Astrocyte of the hippocampus (primary cell): ENCODE results near the gene SYCE3.
A peak's percentile ranks its signal among the peaks of the same experiment; 100 is the strongest.

ENCODE experiments used
- DNase-seq: peaks from one replicate; pipeline ENCODE4 v3.0.0; 2011; ENCODE audit warnings: low read depth, low spot score

SYCE3 gene

DNA sequence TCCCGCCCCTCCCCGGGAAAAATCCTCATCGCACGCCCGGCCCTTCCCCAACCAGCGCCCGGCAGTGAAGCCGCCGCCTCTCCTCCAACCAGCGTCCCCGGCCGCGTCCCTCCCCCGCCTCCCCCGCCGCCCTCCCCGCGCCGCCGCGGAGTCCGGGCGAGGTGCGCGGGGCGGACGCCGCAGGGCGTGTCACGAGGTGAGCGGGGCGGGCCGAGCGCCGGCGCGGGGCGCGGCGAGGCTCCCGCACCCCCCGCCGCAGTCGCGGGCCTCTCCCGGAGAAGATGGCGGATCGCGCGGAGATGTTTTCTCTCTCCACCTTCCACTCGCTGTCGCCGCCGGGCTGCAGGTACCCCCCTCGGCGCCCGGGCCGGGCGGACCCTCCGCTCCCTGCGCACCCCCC is 37.8 kb upstream of the SYCE3 start, which contains the start of gene MAPK8IP2:
Gene MAPK8IP2, plus strand, starts transcription at position 256 of the 400 bp plus-strand sequence. Its CDS starts 26 bp downstream, at position 282.
- DNase-seq: no peak

DNA sequence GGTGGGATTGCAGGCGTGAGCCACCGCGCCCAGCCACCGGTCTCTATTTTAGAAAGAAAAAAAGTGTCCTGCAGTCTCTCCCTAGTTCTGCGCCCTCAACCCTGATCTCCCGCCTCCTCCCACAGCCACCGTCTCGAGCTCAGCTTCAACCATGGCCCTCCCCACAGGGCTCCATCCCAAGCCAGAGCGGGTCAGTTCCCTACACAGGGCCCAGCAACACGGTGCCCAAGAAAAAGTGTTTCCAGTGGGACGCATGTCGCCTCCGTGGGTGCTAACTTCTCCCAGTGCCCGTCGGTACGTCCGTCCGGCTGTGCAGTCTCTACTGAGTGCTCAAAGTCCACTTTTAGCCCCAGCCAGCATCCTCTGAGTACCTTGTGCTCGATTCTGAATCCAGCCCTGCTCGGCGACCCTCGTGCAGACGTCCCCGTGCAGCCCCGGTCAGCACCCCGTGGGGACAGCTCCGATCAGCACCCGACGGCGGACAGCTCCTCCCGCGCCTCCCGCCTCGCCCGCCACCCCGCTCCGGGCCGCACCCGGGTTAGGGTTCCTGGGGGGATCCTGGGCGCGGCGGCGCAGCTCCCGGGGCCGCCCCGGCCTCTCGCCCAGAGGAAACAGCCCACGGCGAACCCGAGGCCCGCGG is 37.2 kb upstream of the SYCE3 start:
- peak; percentile 78 for DNase-seq

DNA sequence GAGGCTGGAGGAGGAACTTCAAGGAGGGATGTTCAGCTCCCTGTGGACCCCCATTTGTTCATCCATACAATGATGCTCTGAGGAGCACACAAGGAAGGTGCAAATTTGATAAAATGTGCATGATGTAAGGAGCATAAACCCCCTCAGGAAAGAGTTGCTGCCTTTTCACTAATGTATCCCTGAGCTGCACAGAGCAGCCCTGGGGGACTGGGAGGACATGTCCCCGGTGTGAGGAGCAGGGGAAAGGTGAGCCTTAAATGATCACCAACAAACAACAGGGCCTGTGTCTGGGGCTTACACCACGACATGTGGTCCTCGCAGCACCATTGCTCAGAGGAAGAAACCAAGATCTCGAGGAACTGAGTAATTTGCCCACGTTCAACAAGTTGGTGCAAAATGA is 34.4 kb upstream of the SYCE3 start:
- DNase-seq: no peak

DNA sequence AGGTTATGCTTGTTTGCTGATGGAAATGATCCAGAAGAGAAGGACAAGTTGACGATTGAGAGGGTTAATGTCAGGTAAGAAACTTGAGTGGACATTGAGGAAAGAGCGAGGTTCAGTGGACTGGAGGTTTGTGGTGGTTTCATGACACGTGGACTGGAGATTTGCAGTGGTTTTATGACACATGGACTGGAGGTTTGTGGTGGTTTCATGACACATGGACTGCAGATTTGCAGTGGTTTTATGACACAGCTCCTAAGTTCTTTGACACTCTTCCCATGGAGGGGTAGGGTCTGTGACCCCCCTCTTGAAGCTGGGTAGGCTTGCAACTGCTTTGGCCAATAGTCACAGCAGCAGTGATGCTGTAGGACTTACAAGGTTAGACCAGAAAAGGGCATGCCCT is 32.5 kb upstream of the SYCE3 start:
- no peak for DNase-seq

DNA sequence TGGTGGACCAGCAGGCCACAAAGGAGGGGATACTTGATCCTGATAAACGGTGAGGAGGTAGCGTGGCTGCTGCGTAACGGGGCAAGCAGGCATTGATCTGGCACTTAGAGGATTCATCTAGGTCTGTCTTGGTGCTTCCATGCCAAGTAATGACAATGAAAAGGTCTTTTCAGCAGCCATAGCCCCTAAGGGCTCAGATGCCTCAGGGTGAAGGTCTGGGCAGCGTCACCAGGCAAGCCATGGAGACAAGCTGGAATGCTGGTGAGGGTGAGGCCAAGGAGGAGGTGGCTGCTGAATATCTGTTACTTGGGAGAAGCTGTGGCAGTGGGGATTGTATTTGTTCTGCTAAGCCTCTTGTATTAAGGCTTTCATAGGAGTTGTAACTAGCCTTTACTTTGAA is 24.7 kb upstream of the SYCE3 start:
- no peak for DNase-seq

DNA sequence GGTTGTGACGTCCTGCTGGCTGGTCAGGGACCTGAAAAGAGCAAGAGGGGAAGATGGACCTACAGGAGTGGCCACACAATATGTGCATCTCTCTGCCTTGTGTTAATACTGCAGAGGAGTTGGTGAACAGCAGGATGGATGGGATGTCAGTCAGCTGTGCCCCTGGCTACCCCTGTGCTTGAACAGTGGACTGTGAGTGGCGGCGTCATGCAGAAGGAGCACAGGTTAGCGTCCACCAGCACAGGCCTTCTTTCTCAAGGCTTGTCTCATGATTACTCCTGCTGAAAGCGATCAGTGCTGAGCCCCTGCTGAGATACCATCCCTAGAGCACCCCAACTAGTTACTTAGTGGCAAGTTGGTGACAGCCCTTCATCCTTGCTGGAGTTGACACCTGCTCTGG is 23.7 kb upstream of the SYCE3 start:
- no peak for DNase-seq

DNA sequence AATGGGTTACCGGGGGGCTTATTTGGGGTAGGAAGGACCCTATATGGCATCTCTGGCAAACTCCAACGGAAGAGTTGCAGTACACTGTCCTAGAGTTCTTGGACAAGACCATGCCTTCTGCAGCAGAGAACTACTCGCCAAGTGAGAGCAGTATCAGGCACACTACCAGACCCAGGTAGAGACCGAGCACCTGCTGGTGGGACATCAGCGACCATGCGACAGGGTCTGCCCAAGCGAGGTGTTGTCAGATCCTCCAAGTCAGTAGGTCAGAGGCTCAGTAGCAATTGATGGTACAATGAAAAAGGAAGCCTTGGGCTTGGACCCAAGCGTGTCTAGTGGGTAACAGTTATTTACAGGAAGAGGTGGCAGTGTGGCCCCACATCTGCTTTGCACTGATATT is 23.1 kb upstream of the SYCE3 start:
- no peak for DNase-seq

DNA sequence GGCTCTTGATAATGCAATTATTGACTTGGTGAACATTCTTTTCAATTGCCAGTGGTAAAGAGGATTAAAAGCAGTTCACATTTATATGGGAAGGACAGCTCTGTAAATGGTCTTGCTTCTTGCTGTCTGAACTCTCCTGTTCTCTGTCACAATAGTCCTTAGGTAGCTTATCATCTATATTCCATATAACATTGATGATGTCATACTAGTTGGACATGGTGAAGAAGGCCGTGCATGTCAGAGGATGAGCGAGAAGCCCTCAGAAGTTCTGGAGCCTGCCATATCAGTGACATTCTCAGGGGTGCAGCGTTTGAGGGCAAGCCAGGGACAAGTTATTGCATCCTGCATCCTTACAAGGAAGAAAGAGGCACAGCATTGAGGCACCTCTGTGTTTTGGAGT is 22.5 kb upstream of the SYCE3 start:
- no peak for DNase-seq

DNA sequence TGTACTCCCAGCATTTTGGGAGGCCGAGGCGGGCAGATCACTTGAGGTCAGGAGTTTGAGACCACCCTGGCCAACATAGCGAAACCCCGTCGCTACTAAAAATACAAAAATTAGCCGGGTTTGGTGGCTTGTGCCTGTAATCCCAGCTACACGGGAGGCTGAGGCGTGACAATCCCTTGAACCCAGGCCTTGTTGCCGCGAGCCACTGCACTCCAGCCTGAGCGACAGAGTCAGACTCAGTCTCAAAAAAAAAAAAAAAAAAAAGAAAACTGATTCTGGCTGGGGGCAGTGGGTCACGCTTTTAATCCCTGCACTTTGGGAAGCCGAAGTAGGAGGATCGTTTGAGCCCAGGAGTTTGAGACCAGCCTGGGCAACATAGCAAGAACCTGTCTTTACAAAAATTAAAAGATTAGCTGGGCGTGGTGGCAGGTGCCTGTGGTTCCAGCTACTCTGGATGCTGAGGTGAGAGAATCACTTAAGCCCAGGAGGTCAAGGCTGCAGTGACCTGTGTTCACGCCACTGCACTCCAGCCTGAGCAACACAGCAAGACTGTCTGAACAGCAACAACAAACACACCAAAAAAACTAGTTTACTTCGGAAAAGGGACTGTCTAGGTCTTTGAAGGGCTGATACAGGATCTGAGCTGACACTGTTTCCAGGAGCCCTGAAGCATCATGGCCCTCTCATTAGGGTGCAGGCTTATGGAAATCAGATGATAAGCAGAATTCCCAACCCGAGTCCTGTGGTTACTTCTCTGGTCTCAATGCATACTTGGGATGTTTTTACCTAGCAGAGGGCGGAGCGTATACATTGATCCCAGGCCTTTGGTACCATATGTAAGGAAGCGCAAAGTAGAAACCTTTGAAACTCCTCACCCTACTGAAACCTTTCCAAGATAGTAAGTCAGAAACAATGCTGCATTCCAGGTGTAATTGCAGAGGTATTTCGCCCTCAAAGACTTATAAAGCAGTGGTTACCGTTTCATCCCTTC is 21.7 kb upstream of the SYCE3 start:
- DNase-seq: no peak

DNA sequence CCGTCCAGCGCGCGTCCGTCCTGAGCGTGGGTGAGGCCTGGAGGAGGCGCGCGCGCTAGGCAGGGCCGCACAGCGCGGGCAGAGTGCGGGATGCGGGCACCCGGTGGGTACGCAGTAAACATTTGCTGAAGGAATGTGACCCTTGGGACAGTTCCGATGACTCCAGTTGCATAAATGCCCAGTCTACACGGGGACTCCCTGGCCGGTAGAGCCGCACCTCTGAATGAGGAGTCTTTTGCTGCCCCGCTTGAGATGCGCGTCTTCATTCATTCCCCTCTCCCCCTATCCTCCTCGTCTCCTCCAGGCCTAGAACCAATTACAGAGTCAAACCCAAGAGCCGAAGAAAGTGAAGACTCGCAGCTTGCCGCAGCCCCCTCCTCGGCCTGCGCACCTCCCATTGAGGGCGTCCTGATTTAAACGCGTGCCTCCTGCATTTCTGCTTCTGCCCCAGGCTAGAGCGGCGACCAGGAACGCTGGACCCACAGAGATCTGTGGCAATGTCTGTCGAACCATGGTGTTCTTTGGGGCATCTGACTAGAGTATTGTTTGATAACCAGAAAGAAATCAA is 20.7 kb upstream of the SYCE3 start:
- DNase-seq: no peak

DNA sequence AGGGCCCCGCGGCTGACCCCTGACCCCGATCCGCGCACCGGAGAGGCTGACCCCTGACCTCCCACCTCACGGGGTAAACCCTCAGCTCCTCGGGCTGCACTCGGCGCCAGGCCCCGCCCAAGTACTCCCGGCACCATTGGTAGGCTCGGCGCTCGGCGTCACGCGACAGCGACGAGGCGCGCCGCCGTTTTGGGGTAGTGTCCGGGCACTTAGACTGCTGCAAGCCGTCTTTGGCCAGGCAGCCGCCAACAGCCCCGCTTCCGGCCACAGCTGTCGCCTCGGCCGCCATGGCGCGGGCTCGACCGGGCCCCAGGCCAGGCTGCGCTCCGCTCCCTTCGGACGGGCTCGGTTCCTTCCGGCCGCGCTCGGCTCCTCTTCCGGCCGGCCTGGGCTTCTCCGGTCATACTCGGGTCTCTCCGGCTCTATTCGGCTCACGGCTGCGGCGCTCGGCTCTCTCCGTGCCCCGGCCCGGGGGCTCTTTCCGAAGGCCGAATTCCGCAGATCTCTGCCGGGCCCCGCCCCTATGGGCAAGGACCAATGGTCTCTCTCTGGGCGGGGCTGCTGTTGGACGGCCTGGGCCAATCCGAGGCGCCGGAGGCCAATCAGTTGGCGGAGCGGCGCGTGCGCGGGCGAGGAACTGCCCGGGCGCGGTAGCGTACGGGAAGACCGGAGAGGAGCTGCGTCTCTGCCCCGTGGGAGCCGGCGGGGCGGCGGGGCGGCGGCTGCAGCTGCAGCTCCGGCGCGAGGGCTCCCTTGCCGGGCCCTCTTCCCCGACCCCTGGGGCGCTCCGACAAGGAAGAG is 20.0 kb upstream of the SYCE3 start, which contains the start of gene CHKB:
Gene CHKB, minus strand, starts transcription at position 357 of the 801 bp plus-strand sequence. Its CDS starts 68 bp downstream, at position 289.
- DNase-seq: peak; percentile 99

DNA sequence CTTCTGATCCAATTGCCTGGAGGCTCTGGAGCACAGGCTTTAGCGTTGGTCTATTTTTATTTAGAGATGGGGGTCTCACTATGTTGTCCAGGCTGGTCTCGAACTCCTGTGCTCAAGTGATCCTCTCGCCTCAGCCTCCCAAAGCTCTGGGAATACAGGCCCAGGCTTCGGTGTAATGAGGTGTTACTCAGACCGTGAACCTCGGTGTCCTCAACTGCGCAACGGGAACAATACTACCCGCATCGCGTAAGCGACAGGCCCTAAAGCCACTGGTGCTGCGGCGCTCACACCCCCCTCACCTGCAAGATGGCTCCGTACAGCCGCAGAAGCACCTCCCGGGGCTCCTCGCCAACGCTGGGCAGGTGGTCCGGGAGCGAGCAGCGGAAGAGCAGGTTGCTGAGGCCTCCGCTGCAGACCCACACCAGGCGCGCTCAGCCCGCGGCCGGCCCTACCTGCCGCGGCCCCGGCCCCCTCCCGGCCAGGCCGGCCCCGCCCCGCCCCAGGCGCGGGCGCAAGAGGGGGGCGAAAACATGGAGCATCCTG is 19.3 kb upstream of the SYCE3 start:
- DNase-seq: no peak

DNA sequence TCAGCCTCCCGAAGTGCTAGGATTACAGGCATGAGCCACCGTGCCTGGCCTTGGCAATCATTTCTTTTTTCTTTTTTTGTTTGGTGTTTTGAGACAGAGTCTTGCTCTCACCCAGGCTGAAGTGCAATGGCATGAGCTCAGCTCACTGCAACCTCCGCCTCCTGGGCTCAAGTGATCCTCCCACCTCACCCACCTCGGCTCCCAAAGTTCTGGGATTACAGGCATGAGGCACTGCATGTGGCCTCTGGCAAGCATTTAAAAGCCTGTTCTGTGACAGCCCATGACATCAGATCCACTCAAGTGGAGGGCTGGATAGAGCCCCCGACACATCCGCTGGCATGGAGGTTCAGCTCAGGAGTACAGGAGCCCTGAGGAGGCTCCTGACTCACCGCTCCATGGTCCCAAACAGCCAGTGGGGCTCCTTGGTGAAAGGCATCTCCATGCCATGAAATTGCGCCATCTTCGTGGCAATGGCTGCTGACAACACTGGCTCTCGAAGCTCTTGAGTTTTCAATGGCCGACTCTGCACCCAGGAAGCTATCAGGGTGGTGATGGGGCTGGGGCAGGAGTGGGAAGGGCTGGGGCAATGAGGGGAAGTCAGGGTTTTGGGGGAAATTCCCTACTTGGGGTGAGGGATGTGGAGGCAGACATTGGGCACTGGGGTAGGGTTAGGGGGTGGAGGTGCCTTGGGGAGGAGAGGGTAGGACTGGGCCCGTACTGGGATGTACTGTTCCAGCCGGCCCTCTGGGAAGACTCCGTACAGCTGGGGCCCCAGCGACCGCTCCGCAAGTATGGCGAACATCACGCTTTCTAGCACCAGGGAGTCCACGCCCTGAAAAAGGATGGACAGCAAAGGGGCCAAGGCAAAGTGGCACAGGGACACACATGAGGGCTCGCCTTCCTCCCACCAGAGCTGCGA is 18.6 kb upstream of the SYCE3 start:
- no peak for DNase-seq

DNA sequence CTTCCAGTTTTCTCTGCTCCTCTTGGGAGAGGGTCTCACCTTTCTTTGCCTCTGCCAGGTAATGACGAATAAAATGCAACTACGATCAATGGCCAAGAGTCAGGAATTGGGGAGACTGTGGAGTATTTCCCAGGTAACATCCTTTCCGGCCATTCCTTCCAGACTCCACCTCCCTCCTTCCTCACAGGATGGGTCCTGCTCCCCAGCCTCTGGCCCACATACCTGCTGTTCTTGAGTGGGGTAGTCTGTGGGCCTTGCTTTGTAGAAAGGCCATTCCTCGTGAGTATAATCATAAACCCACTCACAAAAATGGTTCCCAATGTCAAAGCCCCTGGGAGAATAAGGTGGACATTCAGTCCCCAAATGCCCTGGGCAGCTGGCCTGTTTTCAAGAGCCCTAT is 17.0 kb upstream of the SYCE3 start:
- DNase-seq: no peak

DNA sequence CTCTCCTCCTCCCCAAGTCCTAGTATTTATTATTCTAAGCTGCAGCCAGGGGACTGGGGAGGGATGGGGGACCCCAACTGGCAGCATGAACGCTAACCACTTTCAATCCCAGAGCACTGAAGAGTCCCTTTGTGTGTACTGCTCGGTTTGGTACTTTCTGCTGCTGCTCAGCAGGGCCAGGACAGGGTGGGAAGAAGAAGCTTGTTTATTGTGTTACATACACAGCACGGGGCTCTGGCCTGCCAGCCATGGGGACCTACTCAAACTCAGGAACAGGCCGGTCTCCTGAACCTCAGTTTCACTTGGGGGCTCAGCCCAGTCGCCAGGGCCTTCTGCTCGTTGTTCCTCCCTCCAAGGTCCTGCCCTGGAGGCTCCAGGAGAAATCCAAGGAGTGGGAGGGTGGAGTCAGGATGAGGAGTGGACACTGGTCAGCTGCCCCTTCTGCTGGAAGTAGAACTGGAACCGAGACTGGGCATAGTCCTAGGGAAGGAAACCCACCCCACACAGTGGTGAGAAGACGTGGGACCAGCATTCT is 16.1 kb upstream of the SYCE3 start:
- DNase-seq: no peak

DNA sequence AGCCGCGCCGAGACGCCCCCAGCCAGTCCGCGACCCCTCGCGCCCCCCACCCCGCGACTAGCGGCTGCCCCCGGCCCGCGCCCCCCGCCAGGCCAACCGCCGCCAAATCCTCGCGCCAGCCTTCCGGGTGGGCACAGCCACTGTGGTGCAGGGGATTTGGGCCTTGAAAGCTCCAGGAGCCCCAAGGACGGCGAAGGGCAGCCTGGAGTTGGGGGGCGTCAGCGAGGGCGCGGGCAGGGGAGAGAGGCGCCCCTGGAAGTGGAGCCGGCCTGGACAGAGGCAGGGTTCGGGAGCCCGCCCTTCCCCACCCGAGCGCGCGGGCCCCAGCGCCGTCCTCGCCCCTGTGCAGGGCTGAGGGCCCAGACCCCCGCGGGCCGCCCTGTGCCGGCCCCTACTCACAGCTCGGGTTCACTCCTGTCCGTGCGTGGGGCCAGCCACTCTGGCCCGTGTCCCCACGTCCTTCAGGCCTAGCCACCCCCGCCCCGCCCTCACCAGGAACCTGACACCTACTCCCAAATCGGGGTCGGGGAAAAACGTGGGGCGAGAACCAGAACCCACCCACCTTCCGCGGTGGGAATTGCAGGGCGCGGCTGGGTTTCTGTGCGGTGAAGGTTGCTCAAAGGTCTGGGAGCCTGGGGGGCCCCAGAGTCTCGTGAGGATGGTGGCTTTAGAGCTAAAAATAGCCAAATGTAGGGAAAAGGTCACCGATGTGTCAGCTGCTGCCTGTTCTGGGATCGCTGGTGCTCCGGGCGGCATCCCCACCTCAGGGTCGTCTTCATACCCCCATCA is 15.5 kb upstream of the SYCE3 start, which contains the start of gene CPT1B:
Gene CPT1B, minus strand, starts transcription at position 441 of the 789 bp plus-strand sequence. CDS start 512 bp downstream, outside the sequence.
- no peak for DNase-seq

DNA sequence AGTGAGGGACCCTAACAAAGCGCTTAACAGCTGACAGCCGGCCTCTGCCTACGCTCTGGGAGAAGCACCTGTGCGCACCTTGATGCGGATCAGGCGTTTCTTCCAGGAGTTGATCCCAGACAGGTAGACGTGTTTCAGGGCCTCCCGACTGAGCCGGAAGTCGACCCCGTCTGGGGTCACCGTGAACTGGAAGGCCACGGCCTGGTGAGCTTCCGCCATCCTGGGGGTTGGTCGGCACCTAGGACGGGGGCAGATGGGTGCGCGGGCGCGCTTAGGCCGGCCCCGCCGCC is 14.9 kb upstream of the SYCE3 start:
- no peak for DNase-seq

DNA sequence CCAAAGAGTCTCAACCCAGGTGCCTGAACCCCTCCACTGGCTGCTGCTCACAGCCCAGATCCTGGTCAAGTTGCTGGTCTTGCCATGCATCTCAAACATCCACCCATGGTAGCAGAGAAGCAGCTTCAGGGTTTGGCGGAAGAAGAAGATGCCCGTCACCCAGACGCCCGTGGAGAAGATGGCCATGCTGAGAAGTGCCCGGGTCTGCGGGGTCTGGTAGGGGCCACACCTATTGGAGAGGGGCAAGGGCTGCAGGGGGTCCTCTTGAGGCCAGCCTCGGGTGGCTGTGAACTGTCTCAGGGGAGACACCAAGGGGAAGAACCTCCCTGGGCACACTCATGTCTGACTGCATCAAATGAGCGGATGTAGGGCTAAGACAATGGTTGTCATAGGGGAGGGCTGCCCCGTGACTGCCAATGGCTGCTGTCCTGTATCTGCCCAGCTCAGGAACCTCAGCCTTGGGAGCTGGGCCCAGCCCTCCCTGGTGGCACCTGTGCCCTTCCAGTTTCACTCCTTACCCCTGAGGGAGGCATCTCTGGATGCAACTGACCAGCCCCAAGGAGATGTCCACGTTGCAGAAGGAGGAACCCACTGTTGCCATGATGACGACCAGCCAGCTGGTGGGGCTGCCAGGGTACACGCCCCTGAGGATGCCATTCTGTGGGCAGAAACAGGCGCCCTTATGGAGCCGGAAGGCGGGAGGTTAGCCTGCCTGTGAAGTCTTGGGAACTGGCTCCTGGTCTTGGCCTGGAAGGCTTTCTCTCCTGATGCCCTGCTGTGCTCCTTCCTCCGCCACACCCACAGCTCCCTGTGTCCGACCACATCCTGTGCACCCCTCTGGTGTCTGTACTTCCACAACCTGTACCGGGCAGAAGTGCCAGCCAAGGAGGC is 14.3 kb upstream of the SYCE3 start:
- DNase-seq: no peak
